Measurements from ENCODE around the gene RFX7. TPM values are rescaled to one million over a fixed set of nuclear protein-coding genes. Genes with fewer than 3 reads are reported as not detected.

Gene RFX7
- total RNA-seq, 1 experiment from 2014 or later, result 43.4 TPM

DNA sequence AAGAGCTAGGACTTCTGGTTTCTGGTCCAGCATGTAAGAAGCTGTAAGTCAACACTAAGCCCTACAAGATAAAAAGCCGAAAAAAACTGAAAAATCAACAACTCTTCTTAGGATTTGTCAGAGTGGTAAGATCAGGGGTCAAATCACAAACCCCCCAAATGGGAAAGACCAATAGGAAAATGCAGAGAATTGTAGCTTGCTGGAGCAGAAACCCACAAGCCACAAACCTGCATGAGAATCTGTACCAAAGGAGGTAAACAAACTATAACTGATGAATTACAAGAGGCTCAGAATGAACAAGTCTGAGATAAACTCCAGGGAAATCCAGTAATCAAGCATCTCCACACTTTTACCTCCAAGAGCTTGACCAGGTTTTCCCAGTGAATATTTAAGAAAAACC lies 36.0 kb downstream of the RFX7 start:
- no peak overlapping the region for H3K4ac ChIP-seq (ENCODE audit: low read depth, low read length)
- H2AFZ ChIP-seq (ENCODE audit: low read length), result no peak overlapping the region
- peaks cover 27% of the 10 kb centered on the region; the same call in 1 of the 2 replicates for H3K79me2 ChIP-seq (ENCODE audit: insufficient read depth, low read length)
- no peak overlapping the region for H2BK20ac ChIP-seq (ENCODE audit: low read depth, low read length, poor library complexity, severe bottlenecking)
- no peak overlapping the region for H3K18ac ChIP-seq (ENCODE audit: insufficient read length, low read depth, low read length)
- no peaks in the 10 kb centered on the region for H3K27me3 Mint-ChIP-seq (ENCODE audit: low read depth)
- no peak overlapping the region for H3K27ac ChIP-seq (ENCODE audit: insufficient read length, low read depth, low read length)
- DNase-seq, result no peak
- no peak overlapping the region for H3K4me2 ChIP-seq (ENCODE audit: insufficient read depth, insufficient read length, low read length)
- no peak overlapping the region for H2BK12ac ChIP-seq (ENCODE audit: insufficient read length, low read depth, low read length)
- H4K91ac ChIP-seq (ENCODE audit: insufficient read length, low read depth, low read length), result no peak overlapping the region
- H3K14ac ChIP-seq (ENCODE audit: insufficient read depth, low read length), result no peak overlapping the region
- TF ChIP-seq CTCF (conservative IDR thresholded peaks at IDR 0.05), result no peak
- H3K36me3 Mint-ChIP-seq (ENCODE audit: insufficient read depth in 1 of 3, low read depth in 3 of 3), result peaks cover 16 to 32% (median 19%) of the 10 kb centered on the region in 3 experiments
- H3K79me1 ChIP-seq (ENCODE audit: insufficient read depth, low read depth, low read length, poor library complexity, severe bottlenecking), result peaks cover 4% of the 10 kb centered on the region
- no peak overlapping the region for H3T11ph ChIP-seq (ENCODE audit: low read length)
- no CpG with 5 or more reads among the region's 1 CpG for WGBS (ENCODE audit: extremely low coverage, insufficient read length, low lambda C conversion rate)
- peaks cover 50 to 57% of the 10 kb centered on the region in 2 experiments for H3K4me1 Mint-ChIP-seq
- peaks cover 3% of the 10 kb centered on the region; the same call in 1 of the 2 replicates for H3K4me1 ChIP-seq (ENCODE audit: insufficient read depth, low read length)
- no peak overlapping the region; a peak in 1 of 7 replicates for H3K27ac Mint-ChIP-seq
- no peak overlapping the region for H3K9ac ChIP-seq (ENCODE audit: extremely low read depth, insufficient read length, low read length)
- H3K9me3 Mint-ChIP-seq, result peaks cover 3 to 12% of the 10 kb centered on the region in 2 experiments; a peak in 3 of 5 replicates
- H4K20me1 ChIP-seq (ENCODE audit: control insufficient read depth, insufficient read depth, insufficient read length), result no peaks in the 10 kb centered on the region
- no peak overlapping the region for H4K8ac ChIP-seq (replicated peaks; ENCODE audit: insufficient read length, low read depth, low read length)
- H2AK5ac ChIP-seq (ENCODE audit: insufficient read length, low read length), result no peak overlapping the region
- H2BK5ac ChIP-seq (ENCODE audit: insufficient read length, low read length), result no peak overlapping the region
- no peak overlapping the region for H3K56ac ChIP-seq (ENCODE audit: insufficient read length, low read depth, low read length)
- H4K5ac ChIP-seq (ENCODE audit: insufficient read length, low read depth, low read length), result no peak overlapping the region
- no peak overlapping the region for H3K4me3 Mint-ChIP-seq
- H2BK120ac ChIP-seq (ENCODE audit: low read depth, low read length, poor library complexity, severe bottlenecking), result no peak overlapping the region
- H2BK15ac ChIP-seq (ENCODE audit: low read depth, low read length), result no peak overlapping the region
- no peaks in the 10 kb centered on the region for H3K27me3 ChIP-seq (ENCODE audit: insufficient read depth, low read length)
- H3K9me3 ChIP-seq (ENCODE audit: control insufficient read depth, low read depth, low read length), result no peaks in the 10 kb centered on the region
- H3K23ac ChIP-seq (ENCODE audit: insufficient read length, low read depth, low read length), result no peak overlapping the region
- H3K23me2 ChIP-seq (ENCODE audit: insufficient read length, low read depth, low read length, poor library complexity, severe bottlenecking), result no peaks in the 10 kb centered on the region

Measured in H9 (cell line).